Stimulated activated CD8-positive, alpha-beta memory T cell treated with anti-CD3 and anti-CD28 coated beads, Interleukin-15, amount 100 ng/mL, for 1 hour (primary cell): Measurements from ENCODE around the gene SAMD4B.

ENCODE experiments used
- DNase-seq: peaks from one replicate; pipeline ENCODE4 v3.0.0-alpha.2; 2020; ENCODE audit warnings: low read depth

Gene SAMD4B

GRCh38 chr19:39409208-39410016 is 67.2 kb downstream of the SAMD4B start:
- peak; percentile 81 for DNase-seq

- DNase-seq = no peak
Measured at GRCh38 chr19:39410017-39410830, 68.0 kb downstream of the SAMD4B start.

DNA sequence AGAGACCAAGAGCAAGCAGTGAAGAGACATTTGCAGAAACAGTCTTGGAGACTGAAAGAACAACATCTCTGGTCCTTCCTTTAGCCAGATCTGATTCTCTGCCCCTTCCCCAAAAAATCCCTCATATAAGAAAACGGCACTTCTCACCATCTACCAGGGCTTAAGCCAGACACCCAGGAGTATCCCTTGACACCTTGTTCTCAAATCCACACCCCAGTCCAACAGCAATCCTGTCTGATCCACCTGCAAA is 68.5 kb downstream of the SAMD4B start:
- DNase-seq = no peak

- DNase-seq = no peak
Measured at GRCh38 chr19:39411081-39411831, 69.0 kb downstream of the SAMD4B start.

GRCh38 chr19:39411832-39412099 is 69.5 kb downstream of the SAMD4B start:
- DNase-seq = peak; percentile 90

- DNase-seq = peak; percentile 94
Measured at GRCh38 chr19:39412100-39412866, 70.1 kb downstream of the SAMD4B start, which contains the start of gene PLEKHG2. Gene PLEKHG2, plus strand, starts transcription at chr19:39412669. Its CDS starts 1,418 bp downstream, at chr19:39414087.

- DNase-seq = no peak
Measured at GRCh38 chr19:39412867-39413271, 70.6 kb downstream of the SAMD4B start.

GRCh38 chr19:39413272-39413910 is 71.2 kb downstream of the SAMD4B start:
- no peak for DNase-seq

DNA sequence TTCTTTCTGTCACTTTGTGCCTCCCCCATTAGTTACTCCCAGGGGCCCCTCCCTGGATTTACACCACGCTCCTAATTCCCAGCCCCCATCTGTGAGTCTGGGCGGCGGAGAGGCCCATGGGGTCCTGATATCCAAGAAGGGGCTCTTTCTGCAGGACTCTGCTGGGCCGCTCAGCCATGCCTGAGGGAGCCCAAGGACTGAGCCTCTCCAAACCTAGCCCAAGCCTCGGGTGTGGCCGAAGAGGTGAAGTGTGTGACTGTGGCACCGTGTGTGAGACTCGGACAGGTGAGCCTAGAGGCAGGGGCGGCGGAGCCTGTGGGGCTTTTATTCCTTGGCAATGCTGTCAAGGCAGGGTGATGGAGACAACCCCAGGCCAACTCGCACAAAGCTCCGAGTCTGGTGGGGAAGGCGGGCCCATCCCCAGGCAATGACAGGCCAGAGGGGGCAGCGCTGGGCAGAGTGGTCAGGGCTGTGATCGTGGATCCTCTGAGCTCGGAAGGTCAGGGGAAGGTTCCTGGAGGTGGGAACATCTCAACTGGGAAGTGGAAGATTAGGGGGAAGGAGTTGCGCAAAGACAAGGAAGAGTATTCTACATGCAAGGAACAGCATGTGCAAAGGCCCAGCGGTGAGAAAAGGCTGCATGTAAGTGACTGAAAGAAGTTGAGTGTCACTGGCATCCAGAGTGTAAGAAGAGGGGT is 71.8 kb downstream of the SAMD4B start:
- DNase-seq = no peak

DNA sequence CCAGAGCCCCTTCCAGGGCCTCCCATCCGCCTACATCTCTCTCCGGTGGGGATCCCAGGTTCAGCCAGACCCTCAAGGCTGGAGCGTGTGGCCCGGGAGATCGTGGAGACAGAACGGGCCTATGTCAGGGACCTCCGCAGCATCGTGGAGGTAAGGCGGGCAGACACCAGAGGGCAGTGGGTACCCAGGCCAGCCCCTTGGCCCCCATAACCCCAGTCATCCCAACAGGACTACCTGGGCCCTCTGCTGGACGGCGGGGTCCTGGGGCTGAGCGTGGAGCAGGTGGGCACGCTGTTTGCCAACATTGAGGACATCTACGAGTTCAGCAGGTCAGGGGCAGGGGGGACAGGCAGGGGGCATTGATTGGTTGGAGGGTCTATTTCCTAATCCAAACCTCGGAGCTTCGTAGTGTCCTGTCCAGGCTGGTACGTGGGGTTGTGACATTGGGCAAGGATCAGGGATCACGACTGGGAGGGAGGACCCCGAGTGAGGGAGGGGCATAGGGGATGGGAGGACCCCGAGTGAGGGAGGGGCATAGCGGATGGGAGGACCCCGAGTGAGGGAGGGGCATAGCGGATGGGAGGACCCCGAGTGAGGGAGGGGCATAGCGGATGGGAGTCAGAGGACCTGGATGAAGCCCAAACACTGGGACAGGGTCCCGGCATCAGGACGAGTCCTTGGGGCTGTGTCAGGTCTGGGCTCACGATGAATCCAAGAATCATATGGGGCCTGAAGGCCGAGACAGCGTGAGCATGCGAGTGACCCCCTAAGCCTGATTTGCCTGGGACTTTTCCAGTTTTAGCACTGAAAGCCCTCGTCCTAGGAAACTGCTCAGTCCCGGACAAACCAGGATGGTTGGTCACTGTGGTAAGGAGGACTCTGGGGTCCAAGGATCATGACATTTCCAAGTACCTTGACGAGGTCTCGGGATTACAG is 73.2 kb downstream of the SAMD4B start:
- DNase-seq = no peak

GRCh38 chr19:39416152-39417120 is 74.2 kb downstream of the SAMD4B start:
- no peak for DNase-seq

GRCh38 chr19:39417463-39418181 is 75.4 kb downstream of the SAMD4B start:
- DNase-seq = no peak

GRCh38 chr19:39419003-39419402 is 76.8 kb downstream of the SAMD4B start:
- no peak for DNase-seq

DNA sequence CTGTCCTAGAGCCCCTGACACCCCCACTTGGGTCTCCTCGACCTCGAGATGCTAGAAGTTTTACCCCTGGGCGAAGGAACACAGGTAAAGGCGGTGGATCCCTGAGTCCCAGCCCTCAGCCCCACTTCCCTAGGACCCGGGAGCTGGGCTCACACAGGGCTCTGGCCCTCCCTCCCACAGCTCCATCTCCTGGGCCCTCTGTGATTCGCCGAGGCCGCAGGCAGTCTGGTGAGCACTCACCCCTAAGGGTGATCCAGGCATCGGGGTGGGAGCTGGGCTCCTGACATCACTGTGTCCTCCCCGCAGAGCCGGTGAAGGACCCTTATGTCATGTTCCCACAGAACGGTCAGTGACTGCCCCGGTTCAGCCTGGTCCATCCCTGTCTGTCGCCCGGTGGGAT is 78.5 kb downstream of the SAMD4B start:
- no peak for DNase-seq

- DNase-seq = no peak
Measured at GRCh38 chr19:39422020-39422419, 79.8 kb downstream of the SAMD4B start.

GRCh38 chr19:39423258-39424086 is 81.3 kb downstream of the SAMD4B start:
- DNase-seq = no peak

DNA sequence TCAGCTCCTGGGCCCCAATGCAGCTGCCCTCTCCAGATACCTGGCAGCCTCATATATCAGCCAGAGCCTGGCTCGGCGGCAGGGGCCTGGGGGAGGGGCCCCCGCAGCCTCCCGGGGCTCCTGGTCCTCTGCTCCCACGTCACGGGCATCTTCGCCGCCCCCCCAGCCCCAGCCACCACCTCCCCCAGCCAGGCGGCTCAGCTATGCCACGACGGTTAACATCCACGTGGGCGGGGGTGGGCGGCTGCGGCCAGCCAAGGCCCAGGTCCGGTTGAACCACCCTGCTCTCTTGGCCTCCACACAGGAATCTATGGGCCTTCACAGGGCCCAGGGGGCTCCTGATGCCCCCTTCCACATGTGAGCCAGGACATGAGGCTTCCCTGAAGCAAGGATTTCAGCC is 82.7 kb downstream of the SAMD4B start:
- DNase-seq = no peak
